ENCODE results near the gene ICAM3.
"Not testable (repeated sequence)": the region's sequence is repeated elsewhere in the genome, so short reads cannot be mapped to it uniquely, and the experiment has no call there.

ICAM3 gene

DNA sequence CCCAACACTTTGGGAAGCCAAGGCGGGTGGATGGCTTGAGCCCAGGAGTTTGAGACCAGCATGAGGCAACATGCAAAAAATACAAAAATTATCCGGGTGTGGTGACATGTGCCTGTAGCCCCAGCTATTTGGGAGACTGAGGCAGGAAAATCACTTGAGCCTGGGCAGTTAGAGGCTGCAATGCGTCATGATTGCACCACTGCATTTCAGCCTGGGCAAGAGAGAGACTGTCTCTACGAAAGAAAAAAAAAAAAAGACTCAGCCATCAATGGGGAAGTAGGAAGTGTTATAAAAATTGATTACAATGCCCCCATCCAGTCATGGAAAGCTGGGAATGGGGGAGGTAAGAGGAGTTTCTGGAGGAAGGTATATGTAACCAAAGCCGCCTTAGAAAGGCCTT lies 35.5 kb upstream of the ICAM3 start:
- TF ChIP-seq, protein P1, sequence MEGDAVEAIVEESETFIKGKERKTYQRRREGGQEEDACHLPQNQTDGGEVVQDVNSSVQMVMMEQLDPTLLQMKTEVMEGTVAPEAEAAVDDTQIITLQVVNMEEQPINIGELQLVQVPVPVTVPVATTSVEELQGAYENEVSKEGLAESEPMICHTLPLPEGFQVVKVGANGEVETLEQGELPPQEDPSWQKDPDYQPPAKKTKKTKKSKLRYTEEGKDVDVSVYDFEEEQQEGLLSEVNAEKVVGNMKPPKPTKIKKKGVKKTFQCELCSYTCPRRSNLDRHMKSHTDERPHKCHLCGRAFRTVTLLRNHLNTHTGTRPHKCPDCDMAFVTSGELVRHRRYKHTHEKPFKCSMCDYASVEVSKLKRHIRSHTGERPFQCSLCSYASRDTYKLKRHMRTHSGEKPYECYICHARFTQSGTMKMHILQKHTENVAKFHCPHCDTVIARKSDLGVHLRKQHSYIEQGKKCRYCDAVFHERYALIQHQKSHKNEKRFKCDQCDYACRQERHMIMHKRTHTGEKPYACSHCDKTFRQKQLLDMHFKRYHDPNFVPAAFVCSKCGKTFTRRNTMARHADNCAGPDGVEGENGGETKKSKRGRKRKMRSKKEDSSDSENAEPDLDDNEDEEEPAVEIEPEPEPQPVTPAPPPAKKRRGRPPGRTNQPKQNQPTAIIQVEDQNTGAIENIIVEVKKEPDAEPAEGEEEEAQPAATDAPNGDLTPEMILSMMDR (conservative IDR thresholded peaks at IDR 0.05; ENCODE audit: low read length): no peak
- H3K4me3 ChIP-seq (ENCODE audit: low read length): no peak overlapping the region
- no peak for DNase-seq (ENCODE audit: low read depth)

DNA sequence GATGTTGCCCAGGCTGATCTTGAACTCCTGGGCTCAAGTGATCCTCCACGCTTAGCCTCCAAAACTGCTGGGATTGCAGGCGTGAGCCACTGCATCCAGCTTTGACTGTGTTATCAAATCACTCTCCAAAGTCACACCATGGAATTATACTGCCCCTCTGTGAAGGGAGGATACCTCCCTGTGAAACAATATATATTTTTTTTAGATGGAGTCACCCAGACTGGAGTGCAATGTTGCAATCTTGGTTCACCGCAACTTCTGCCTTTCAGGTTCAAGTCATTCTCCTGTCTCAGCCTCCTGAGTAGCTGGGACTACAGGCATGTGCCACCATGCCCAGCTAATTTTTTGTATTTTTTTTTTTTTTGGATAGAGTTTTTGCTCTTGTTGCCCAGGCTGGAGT lies 33.3 kb upstream of the ICAM3 start:
- no peak overlapping the region for H3K4me3 ChIP-seq (ENCODE audit: low read length)
- TF ChIP-seq, protein P1 (conservative IDR thresholded peaks at IDR 0.05; ENCODE audit: low read length): no peak
- no peak for DNase-seq (ENCODE audit: low read depth)

DNA sequence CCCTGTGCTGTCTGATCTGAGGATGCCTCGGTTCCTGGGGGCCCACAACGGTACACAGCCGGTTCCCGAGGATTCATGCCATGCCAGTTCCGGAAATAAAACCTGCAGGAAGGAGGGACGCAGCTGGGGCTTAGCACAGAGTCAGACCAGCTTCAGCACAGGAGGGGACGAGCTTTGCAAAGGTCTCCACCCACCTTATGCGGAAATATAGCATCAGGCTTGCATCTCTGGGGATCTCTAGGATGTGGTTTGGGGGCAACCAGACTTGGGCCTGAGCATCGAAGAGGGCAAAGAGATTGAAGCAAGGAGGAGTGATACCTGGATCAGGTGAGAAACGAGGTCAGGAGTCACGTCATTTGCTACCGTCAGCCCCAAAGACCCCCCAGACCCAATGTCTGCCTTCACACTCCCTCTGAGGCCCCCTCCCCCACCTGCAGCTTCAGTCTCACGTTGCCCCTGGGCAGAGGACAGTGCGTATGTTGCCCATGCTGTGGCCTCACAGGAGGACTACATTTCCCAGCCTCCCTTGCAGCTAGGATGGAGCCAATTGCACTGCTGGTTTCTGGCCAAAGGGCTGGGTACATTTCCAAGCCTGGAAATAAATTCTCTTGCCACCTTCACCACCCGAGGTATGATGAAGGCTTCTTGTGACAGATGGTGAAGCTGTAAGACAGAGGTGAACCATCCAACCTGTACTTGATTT lies 28.8 kb upstream of the ICAM3 start:
- no peak overlapping the region for H3K4me3 ChIP-seq (ENCODE audit: low read length)
- TF ChIP-seq, protein P1 (conservative IDR thresholded peaks at IDR 0.05; ENCODE audit: low read length): no peak
- no peak for DNase-seq (ENCODE audit: low read depth)

DNA sequence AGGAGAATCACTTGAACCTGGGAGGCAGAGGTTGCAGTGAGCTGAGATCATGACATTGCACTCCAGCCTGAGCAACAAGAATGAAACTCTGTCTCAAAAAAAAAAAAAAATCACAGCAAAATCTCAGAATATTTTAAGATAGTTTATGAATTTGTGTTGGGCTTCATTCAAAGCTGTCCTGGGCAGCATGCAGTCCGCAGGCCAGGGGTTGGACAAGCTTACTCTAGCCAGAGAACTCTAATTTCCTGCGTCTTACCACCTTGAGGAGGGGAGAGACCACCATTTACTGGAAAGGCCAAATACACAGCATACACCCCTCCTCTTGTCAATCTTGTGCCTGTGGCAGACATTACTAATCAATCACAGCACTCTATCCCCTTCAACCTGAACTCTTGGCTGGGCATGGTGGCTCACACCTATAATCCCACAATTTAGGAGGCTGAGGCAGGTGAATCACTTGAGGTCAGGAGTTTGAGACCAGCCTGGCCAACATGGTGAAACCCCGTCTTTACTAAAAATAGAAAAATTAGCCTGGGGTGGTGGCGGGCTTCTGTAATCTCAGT lies 27.6 kb upstream of the ICAM3 start:
- DNase-seq (ENCODE audit: low read depth); H3K4me3 ChIP-seq (ENCODE audit: low read length): not testable (repeated sequence)

DNA sequence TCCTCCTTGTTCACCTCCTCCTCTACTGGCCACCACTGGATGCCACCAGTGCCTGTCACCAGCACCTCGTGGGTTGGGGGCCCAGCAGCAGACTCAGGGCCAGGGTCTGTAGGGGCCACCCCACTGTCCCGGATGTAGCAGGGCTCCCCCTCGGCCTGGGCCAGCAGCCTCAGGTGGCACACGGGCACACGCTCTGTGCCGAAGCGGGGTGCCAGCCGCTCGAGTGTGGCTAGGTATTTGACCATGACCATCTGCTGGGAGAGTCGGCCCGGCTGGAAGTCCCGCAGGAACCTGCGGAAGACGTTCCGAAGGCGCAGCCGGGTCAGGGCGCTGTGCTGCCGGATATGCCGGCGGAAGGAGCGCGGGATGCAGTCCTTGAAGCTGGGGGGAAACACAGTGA lies 26.1 kb upstream of the ICAM3 start:
- H3K4me3 ChIP-seq (ENCODE audit: low read length): no peak overlapping the region
- DNase-seq (ENCODE audit: low read depth): no peak
- TF ChIP-seq, protein P1 (conservative IDR thresholded peaks at IDR 0.05; ENCODE audit: low read length): no peak

DNA sequence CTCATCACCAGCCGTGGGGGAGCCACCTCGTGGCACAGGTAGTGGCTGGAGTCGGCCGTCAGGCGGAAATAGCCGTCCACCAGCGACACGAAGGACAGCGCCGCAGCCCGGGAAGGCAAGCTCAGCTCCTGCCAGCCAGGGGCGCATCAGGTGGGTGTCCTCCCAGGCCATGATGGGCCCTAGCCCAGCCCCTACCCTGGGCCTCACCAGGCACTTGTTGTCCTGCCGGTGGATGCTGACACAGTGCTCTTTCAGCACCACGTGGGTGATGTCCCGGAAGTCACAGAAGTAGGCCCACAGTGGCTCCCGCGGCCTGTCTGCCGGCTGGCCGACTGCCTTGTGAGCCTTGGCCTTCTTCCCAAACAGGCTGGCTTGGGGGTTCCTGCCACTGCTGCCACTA lies 25.2 kb upstream of the ICAM3 start:
- DNase-seq (ENCODE audit: low read depth): no peak
- TF ChIP-seq, protein P1 (conservative IDR thresholded peaks at IDR 0.05; ENCODE audit: low read length): no peak
- H3K4me3 ChIP-seq (ENCODE audit: low read length): no peak overlapping the region

DNA sequence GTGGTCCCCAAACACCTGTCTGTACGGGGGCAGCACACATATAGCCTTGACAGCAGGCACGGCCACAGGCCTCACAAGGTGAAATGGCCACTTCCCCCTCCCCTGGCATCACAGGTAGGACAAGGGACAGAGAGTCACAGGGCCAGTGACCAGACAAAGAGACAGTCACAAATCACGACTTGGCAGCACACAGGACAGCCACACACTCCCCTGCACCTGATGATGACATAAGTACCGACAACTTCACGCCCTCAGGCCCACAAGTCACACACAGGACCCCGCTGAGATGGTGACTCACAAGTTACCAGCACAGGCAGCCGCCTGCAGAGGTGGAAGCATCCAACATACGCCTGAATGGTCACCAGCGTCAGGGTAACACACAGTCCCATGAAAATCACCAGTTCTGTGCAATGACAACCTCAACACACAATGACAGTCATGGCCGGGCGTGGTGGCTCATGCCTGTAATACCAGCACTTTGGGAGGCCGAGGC lies 24.4 kb upstream of the ICAM3 start:
- DNase-seq (ENCODE audit: low read depth): no peak
- no peak overlapping the region for H3K4me3 ChIP-seq (ENCODE audit: low read length)
- TF ChIP-seq, protein P1 (conservative IDR thresholded peaks at IDR 0.05; ENCODE audit: low read length): no peak

Data from AG10803 (cell line).